Measurements from ENCODE around the gene GMDS.

GMDS gene

GRCh38 chr6:1625794-1626435 is 619.5 kb downstream of the GMDS start:
- H3K4me1 ChIP-seq (ENCODE audit: low read depth, poor library complexity, severe bottlenecking): no peaks in the 10 kb centered on the region
- TF ChIP-seq, protein P1, sequence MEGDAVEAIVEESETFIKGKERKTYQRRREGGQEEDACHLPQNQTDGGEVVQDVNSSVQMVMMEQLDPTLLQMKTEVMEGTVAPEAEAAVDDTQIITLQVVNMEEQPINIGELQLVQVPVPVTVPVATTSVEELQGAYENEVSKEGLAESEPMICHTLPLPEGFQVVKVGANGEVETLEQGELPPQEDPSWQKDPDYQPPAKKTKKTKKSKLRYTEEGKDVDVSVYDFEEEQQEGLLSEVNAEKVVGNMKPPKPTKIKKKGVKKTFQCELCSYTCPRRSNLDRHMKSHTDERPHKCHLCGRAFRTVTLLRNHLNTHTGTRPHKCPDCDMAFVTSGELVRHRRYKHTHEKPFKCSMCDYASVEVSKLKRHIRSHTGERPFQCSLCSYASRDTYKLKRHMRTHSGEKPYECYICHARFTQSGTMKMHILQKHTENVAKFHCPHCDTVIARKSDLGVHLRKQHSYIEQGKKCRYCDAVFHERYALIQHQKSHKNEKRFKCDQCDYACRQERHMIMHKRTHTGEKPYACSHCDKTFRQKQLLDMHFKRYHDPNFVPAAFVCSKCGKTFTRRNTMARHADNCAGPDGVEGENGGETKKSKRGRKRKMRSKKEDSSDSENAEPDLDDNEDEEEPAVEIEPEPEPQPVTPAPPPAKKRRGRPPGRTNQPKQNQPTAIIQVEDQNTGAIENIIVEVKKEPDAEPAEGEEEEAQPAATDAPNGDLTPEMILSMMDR (conservative IDR thresholded peaks at IDR 0.05; ENCODE audit: low read depth, low read length): no peak
- H3K36me3 ChIP-seq (ENCODE audit: insufficient read depth): no peaks in the 10 kb centered on the region
- H3K79me2 ChIP-seq (ENCODE audit: insufficient read depth, low read depth): no peaks in the 10 kb centered on the region
- no peak overlapping the region for H3K4me2 ChIP-seq
- no peak overlapping the region for H3K4me3 ChIP-seq (IDR thresholded peaks at IDR 0.05; ENCODE audit: insufficient read depth, low read depth, low read length)
- no peaks in the 10 kb centered on the region for H3K27me3 ChIP-seq (ENCODE audit: insufficient read depth, low read depth)
- no peak overlapping the region for H3K9ac ChIP-seq
- no peaks in the 10 kb centered on the region for H4K20me1 ChIP-seq (ENCODE audit: insufficient read depth)
- H3K27ac ChIP-seq: no peak overlapping the region
- no peak overlapping the region for H2AFZ ChIP-seq (ENCODE audit: low read depth)

GRCh38 chr6:1624851-1625781 is 620.3 kb downstream of the GMDS start:
- H3K4me3 ChIP-seq (IDR thresholded peaks at IDR 0.05; ENCODE audit: insufficient read depth, low read depth, low read length): no peak overlapping the region
- H3K27me3 ChIP-seq (ENCODE audit: insufficient read depth, low read depth): no peaks in the 10 kb centered on the region
- H3K9ac ChIP-seq: no peak overlapping the region
- no peaks in the 10 kb centered on the region for H4K20me1 ChIP-seq (ENCODE audit: insufficient read depth)
- H2AFZ ChIP-seq (ENCODE audit: low read depth): no peak overlapping the region
- no peaks in the 10 kb centered on the region for H3K4me1 ChIP-seq (ENCODE audit: low read depth, poor library complexity, severe bottlenecking)
- H3K27ac ChIP-seq: no peak overlapping the region
- H3K4me2 ChIP-seq: no peak overlapping the region
- no peaks in the 10 kb centered on the region for H3K79me2 ChIP-seq (ENCODE audit: insufficient read depth, low read depth)
- TF ChIP-seq, protein P1 (conservative IDR thresholded peaks at IDR 0.05; ENCODE audit: low read depth, low read length): no peak
- H3K36me3 ChIP-seq (ENCODE audit: insufficient read depth): no peaks in the 10 kb centered on the region

DNA sequence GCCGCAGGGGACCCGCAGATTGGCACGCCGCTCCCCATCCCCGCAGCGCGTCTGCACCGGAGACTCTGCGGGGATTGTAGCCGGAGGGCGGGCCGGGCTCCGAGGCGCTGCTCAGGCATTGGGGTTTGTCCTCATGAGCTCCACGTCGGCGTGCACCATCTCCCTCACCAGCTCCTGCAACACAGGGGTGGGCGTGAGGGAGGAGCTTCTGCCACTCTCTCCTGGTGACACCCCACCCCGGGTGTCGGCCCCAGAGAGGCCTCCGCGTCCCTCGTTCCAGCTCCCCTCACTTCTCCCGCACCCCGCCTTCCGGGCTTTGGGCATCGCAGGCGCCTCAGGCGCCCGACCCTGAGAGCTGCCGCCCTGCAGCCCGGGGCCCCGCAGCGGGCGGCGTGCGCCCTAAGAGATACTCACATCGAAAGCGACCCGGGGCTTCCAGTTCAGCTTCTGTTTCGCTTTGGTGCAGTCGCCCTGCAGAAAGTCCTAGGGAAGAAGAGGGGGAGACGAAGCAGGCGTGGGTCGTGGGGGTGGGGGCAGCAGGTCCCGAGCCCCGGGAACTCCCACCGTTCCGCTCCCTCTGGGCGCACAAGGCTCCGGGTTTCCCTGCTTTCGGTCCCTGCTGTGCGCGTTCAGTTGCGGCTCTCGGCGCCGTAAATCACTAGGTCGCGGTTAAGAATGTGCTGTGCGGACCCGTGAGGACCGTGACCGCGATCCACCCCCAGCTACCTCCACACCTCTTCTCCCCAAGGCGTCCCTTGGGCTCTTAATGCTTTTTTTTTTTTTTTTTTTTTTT is 621.2 kb downstream of the GMDS start:
- H3K9ac ChIP-seq: no peak overlapping the region
- no peaks in the 10 kb centered on the region for H3K4me1 ChIP-seq (ENCODE audit: low read depth, poor library complexity, severe bottlenecking)
- H3K27ac ChIP-seq: no peak overlapping the region
- TF ChIP-seq, protein P1 (conservative IDR thresholded peaks at IDR 0.05; ENCODE audit: low read depth, low read length): no peak
- no peaks in the 10 kb centered on the region for H3K79me2 ChIP-seq (ENCODE audit: insufficient read depth, low read depth)
- no peaks in the 10 kb centered on the region for H3K36me3 ChIP-seq (ENCODE audit: insufficient read depth)
- no peak overlapping the region for H3K4me2 ChIP-seq
- H4K20me1 ChIP-seq (ENCODE audit: insufficient read depth): no peaks in the 10 kb centered on the region
- H3K4me3 ChIP-seq (IDR thresholded peaks at IDR 0.05; ENCODE audit: insufficient read depth, low read depth, low read length): no peak overlapping the region
- H3K27me3 ChIP-seq (ENCODE audit: insufficient read depth, low read depth): no peaks in the 10 kb centered on the region
- no peak overlapping the region for H2AFZ ChIP-seq (ENCODE audit: low read depth)

DNA sequence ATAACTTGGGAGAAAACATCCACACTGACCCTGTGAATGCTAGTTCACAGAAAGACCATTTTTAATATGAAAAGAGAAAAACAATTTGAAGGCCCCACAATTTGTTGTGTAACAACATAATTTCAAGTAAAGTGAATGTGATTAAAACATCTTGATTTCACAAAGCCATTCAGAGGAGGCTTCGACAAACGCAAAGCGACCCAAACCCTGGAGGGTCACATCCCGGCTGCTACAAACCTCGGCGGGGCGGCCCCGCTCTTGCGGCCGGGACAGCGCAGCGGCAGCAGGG is 621.7 kb downstream of the GMDS start:
- Histone ChIP-seq H3K4me1 (ENCODE audit: low read depth, poor library complexity, severe bottlenecking) (no peaks in the 10 kb centered on the region), H3K79me2 (ENCODE audit: insufficient read depth, low read depth) (no peaks in the 10 kb centered on the region), H3K9ac (no peak overlapping the region), H3K4me2 (no peak overlapping the region), H4K20me1 (ENCODE audit: insufficient read depth) (no peaks in the 10 kb centered on the region), H3K27me3 (ENCODE audit: insufficient read depth, low read depth) (no peaks in the 10 kb centered on the region), H3K36me3 (ENCODE audit: insufficient read depth) (no peaks in the 10 kb centered on the region), H3K4me3 (IDR thresholded peaks at IDR 0.05; ENCODE audit: insufficient read depth, low read depth, low read length) (no peak overlapping the region), H3K27ac (no peak overlapping the region), H2AFZ (ENCODE audit: low read depth) (no peak overlapping the region)
- TF ChIP-seq, protein P1 (conservative IDR thresholded peaks at IDR 0.05; ENCODE audit: low read depth, low read length): no peak

Data from KMS-11 (cell line).